ENCODE measurements around the gene BCL3. TPM values are rescaled to one million over a fixed set of nuclear protein-coding genes. Genes with fewer than 3 reads are reported as not detected.

The BCL3 gene
- total and polyA plus RNA-seq, 2 experiments from 2014 or later: 1.4 to 4.1 TPM

- Histone ChIP-seq H3K27me3 (ENCODE audit: insufficient read depth) (no peaks in the 10 kb centered on the region), H3K4me3 (no peak overlapping the region), H3F3A (replicated peaks; ENCODE audit: low read depth) (no peaks in the 10 kb centered on the region), H3K36me3 (ENCODE audit: insufficient read depth) (no peaks in the 10 kb centered on the region), H3K79me2 (replicated peaks; ENCODE audit: insufficient read depth) (no peaks in the 10 kb centered on the region), H4K20me1 (replicated peaks; ENCODE audit: insufficient read depth) (no peaks in the 10 kb centered on the region), H2AFZ (no peak overlapping the region), H3K4me2 (no peak overlapping the region), H3K4me1 (ENCODE audit: insufficient read depth) (no peaks in the 10 kb centered on the region), H3K27ac (ENCODE audit: low read depth) (no peak overlapping the region), H3K9me2 (ENCODE audit: insufficient read depth) (no peaks in the 10 kb centered on the region)
- no peak overlapping the region; the same call in 1 of the 2 replicates for H3K27ac Mint-ChIP-seq
- peaks cover 18% of the 10 kb centered on the region for H3K36me3 Mint-ChIP-seq (ENCODE audit: low read depth)
- ATAC-seq (no peak), DNase-seq (ENCODE audit: low spot score) (no peak)
- peaks cover 4% of the 10 kb centered on the region for H3K27me3 Mint-ChIP-seq (ENCODE audit: insufficient read depth, low read depth, poor library complexity)
- H3K9me3 Mint-ChIP-seq: peaks cover 18% of the 10 kb centered on the region
- H3K4me1 Mint-ChIP-seq: no peaks in the 10 kb centered on the region
- no peak overlapping the region; the same call in 2 of the 3 replicates for H3K4me3 Mint-ChIP-seq
- TF ChIP-seq CTCF (conservative IDR thresholded peaks at IDR 0.05; ENCODE audit: low read depth in 2 of 2): no peak
- TF ChIP-seq STAT1 (IDR thresholded peaks at IDR 0.05; ENCODE audit: unreplicated experiment): no peak
These were observed 38.0 kb upstream of the BCL3 start for GRCh38 chr19:44710483-44710882.

GRCh38 chr19:44712864-44713515 is 35.5 kb upstream of the BCL3 start:
- Histone ChIP-seq H3K27ac (ENCODE audit: low read depth) (no peak overlapping the region), H3K36me3 (ENCODE audit: insufficient read depth) (no peaks in the 10 kb centered on the region; the same call in 1 of the 2 replicates), H3K4me1 (ENCODE audit: insufficient read depth) (peaks cover 3% of the 10 kb centered on the region), H3F3A (replicated peaks; ENCODE audit: low read depth) (no peaks in the 10 kb centered on the region), H3K27me3 (ENCODE audit: insufficient read depth) (no peaks in the 10 kb centered on the region), H3K9me2 (ENCODE audit: insufficient read depth) (no peaks in the 10 kb centered on the region), H2AFZ (no peak overlapping the region), H3K79me2 (replicated peaks; ENCODE audit: insufficient read depth) (no peaks in the 10 kb centered on the region), H3K4me3 (no peak overlapping the region), H3K4me2 (no peak overlapping the region), H4K20me1 (replicated peaks; ENCODE audit: insufficient read depth) (no peaks in the 10 kb centered on the region)
- Mint-ChIP-seq H3K27me3 (ENCODE audit: insufficient read depth, low read depth, poor library complexity) (peaks cover 4% of the 10 kb centered on the region), H3K36me3 (ENCODE audit: low read depth) (peaks cover 22% of the 10 kb centered on the region), H3K4me3 (no peak overlapping the region), H3K9me3 (peaks cover 24% of the 10 kb centered on the region), H3K4me1 (no peaks in the 10 kb centered on the region), H3K27ac (no peak overlapping the region)
- peak; percentile 66 for DNase-seq (ENCODE audit: low spot score)
- peak; percentile 87 for ATAC-seq
- TF ChIP-seq CTCF (conservative IDR thresholded peaks at IDR 0.05; ENCODE audit: low read depth in 2 of 2) (no peak), EZH2phosphoT487 (IDR thresholded peaks at IDR 0.05; ENCODE audit: unreplicated experiment) (no peak), JUNB (IDR thresholded peaks at IDR 0.05; ENCODE audit: unreplicated experiment) (no peak), EZH2 (IDR thresholded peaks at IDR 0.05; ENCODE audit: low read depth, unreplicated experiment) (no peak)
- TF ChIP-seq, protein P1, sequence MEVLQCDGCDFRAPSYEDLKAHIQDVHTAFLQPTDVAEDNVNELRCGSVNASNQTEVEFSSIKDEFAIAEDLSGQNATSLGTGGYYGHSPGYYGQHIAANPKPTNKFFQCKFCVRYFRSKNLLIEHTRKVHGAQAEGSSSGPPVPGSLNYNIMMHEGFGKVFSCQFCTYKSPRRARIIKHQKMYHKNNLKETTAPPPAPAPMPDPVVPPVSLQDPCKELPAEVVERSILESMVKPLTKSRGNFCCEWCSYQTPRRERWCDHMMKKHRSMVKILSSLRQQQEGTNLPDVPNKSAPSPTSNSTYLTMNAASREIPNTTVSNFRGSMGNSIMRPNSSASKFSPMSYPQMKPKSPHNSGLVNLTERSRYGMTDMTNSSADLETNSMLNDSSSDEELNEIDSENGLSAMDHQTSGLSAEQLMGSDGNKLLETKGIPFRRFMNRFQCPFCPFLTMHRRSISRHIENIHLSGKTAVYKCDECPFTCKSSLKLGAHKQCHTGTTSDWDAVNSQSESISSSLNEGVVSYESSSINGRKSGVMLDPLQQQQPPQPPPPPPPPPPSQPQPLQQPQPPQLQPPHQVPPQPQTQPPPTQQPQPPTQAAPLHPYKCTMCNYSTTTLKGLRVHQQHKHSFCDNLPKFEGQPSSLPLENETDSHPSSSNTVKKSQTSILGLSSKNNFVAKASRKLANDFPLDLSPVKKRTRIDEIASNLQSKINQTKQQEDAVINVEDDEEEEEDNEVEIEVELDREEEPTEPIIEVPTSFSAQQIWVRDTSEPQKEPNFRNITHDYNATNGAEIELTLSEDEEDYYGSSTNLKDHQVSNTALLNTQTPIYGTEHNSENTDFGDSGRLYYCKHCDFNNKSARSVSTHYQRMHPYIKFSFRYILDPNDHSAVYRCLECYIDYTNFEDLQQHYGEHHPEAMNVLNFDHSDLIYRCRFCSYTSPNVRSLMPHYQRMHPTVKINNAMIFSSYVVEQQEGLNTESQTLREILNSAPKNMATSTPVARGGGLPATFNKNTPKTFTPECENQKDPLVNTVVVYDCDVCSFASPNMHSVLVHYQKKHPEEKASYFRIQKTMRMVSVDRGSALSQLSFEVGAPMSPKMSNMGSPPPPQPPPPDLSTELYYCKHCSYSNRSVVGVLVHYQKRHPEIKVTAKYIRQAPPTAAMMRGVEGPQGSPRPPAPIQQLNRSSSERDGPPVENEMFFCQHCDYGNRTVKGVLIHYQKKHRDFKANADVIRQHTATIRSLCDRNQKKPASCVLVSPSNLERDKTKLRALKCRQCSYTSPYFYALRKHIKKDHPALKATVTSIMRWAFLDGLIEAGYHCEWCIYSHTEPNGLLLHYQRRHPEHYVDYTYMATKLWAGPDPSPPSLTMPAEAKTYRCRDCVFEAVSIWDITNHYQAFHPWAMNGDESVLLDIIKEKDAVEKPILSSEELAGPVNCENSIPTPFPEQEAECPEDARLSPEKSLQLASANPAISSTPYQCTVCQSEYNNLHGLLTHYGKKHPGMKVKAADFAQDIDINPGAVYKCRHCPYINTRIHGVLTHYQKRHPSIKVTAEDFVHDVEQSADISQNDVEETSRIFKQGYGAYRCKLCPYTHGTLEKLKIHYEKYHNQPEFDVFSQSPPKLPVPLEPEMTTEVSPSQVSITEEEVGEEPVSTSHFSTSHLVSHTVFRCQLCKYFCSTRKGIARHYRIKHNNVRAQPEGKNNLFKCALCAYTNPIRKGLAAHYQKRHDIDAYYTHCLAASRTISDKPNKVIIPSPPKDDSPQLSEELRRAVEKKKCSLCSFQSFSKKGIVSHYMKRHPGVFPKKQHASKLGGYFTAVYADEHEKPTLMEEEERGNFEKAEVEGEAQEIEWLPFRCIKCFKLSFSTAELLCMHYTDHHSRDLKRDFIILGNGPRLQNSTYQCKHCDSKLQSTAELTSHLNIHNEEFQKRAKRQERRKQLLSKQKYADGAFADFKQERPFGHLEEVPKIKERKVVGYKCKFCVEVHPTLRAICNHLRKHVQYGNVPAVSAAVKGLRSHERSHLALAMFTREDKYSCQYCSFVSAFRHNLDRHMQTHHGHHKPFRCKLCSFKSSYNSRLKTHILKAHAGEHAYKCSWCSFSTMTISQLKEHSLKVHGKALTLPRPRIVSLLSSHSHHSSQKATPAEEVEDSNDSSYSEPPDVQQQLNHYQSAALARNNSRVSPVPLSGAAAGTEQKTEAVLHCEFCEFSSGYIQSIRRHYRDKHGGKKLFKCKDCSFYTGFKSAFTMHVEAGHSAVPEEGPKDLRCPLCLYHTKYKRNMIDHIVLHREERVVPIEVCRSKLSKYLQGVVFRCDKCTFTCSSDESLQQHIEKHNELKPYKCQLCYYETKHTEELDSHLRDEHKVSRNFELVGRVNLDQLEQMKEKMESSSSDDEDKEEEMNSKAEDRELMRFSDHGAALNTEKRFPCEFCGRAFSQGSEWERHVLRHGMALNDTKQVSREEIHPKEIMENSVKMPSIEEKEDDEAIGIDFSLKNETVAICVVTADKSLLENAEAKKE (CRISPR knock-in tag; IDR thresholded peaks at IDR 0.05): no peak

All from GM23338 (cell line).